Uterus (tissue), 4 donors: ENCODE results near the gene SLIT3. TPM values are rescaled to one million over a fixed set of nuclear protein-coding genes. Genes with fewer than 3 reads are reported as not detected.

Source experiments
- DNase-seq, 2 donors: peaks; one replicate each; pipeline ENCODE4 v3.0.0-alpha.2; 2019 to 2020
- H3K27ac ChIP-seq, 2 donors: fragments of 200-600 bp; sonication (generic); 1 replicate in 1 of 2; 2 replicates in 1 of 2; pipeline ENCODE4 v1.5.1; 2016 to 2018
- H3K27me3 ChIP-seq, 2 donors: fragments of 200-600 bp; sonication (generic); one replicate each; pipeline ENCODE4 v1.5.1; 2018 to 2019; ENCODE audit warnings: control low read depth in 1 of 2
- H3K36me3 ChIP-seq, 2 donors: fragments of 200-600 bp; sonication (generic); one replicate each; pipeline ENCODE4 v1.5.1; 2019; ENCODE audit warnings: control low read depth in 1 of 2
- H3K4me1 ChIP-seq, 2 donors: fragments of 200-600 bp; sonication (generic); one replicate each; pipeline ENCODE4 v1.5.1; 2018 to 2019; ENCODE audit warnings: control low read depth in 1 of 2
- H3K4me3 ChIP-seq, 2 donors: fragments of 200-600 bp; sonication (generic); 1 replicate in 1 of 2; 2 replicates in 1 of 2; pipeline ENCODE4 v1.5.1; 2018 to 2019; ENCODE audit warnings: mild to moderate bottlenecking in 1 of 2
- H3K9me3 ChIP-seq, 2 donors: fragments of 200-600 bp; sonication (generic); one replicate each; pipeline ENCODE4 v1.5.1; 2019; ENCODE audit warnings: control low read depth in 1 of 2
- CTCF ChIP-seq, 4 experiments: fragments of 200-600 bp in 2 of 4; fragments of 450-650 bp in 2 of 4; sonication (generic) in 2 of 4; IDR thresholded peaks; one replicate each; pipeline ENCODE4 v1.5.1; 2016 to 2019; ENCODE audit warnings: antibody characterized with exemption in 4 of 4, mild to moderate bottlenecking in 2 of 4, moderate library complexity in 1 of 4
- POLR2A ChIP-seq, 2 donors: fragments of 450-650 bp; IDR thresholded peaks; one replicate each; pipeline ENCODE4 v1.6.1; 2016; ENCODE audit warnings: antibody characterized with exemption in 2 of 2, mild to moderate bottlenecking in 1 of 2, moderate library complexity in 1 of 2
- intact Hi-C: fragments of 100-400 bp; cut with DNase I; formaldehyde crosslinking; loops from one replicate; pipeline ENCODE4 v1.15.1; 2023; ENCODE audit warnings: low total_unique reads
- total RNA-seq, 4 donors: library from RNA; depleted of rRNA in 3 of 4; stranded (reverse); fragments of >200 nt in 3 of 4; gene quantifications; one replicate each; pipeline versions ENCODE4 v1.1.0 to v1.2.4, GENCODE V29; 2014 to 2023
- donor health status: DM: yes; HTN: yes; CAD: no.

SLIT3 gene
- total RNA-seq, 4 donors from 2014 or later: 9.4 to 62.2 (median 28.1) TPM

- no peak for DNase-seq
- intact Hi-C loops: no loop called here
- no peaks in the 10 kb centered on the region for H3K4me1 ChIP-seq
- no peak overlapping the region for H3K27ac ChIP-seq
- H3K27me3 ChIP-seq: no peaks in the 10 kb centered on the region
- no peak for TF ChIP-seq CTCF (IDR thresholded peaks at IDR 0.05)
- TF ChIP-seq POLR2A (IDR thresholded peaks at IDR 0.05): no peak
- H3K36me3 ChIP-seq: no peaks in the 10 kb centered on the region
- H3K9me3 ChIP-seq: no peaks in the 10 kb centered on the region
- H3K4me3 ChIP-seq: no peak overlapping the region
These were observed 408.2 kb downstream of the SLIT3 start for GRCh38 chr5:168892618-168893186.

- no peaks in the 10 kb centered on the region for H3K4me1 ChIP-seq
- no peaks in the 10 kb centered on the region for H3K36me3 ChIP-seq
- H3K27me3 ChIP-seq: no peaks in the 10 kb centered on the region
- intact Hi-C loops: no loop called here
- H3K4me3 ChIP-seq: no peak overlapping the region
- H3K9me3 ChIP-seq: no peaks in the 10 kb centered on the region
- DNase-seq: no peak
- no peak for TF ChIP-seq CTCF (IDR thresholded peaks at IDR 0.05)
- no peak overlapping the region for H3K27ac ChIP-seq
These were observed 409.8 kb downstream of the SLIT3 start for GRCh38 chr5:168890816-168891812.

GRCh38 chr5:168889039-168889438 is 411.9 kb downstream of the SLIT3 start:
- intact Hi-C loops: no loop called here
- TF ChIP-seq POLR2A (IDR thresholded peaks at IDR 0.05) (no peak), CTCF (IDR thresholded peaks at IDR 0.05) (no peak)
- no peaks in the 10 kb centered on the region for H3K9me3 ChIP-seq
- H3K27ac ChIP-seq: no peak overlapping the region
- no peaks in the 10 kb centered on the region for H3K27me3 ChIP-seq
- H3K4me1 ChIP-seq: no peaks in the 10 kb centered on the region
- H3K4me3 ChIP-seq: no peak overlapping the region
- no peak for DNase-seq
- H3K36me3 ChIP-seq: no peaks in the 10 kb centered on the region

GRCh38 chr5:168887931-168888330 is 413.0 kb downstream of the SLIT3 start:
- no peak for TF ChIP-seq POLR2A (IDR thresholded peaks at IDR 0.05)
- TF ChIP-seq CTCF (IDR thresholded peaks at IDR 0.05): no peak
- intact Hi-C loops: no loop called here
- H3K27ac ChIP-seq: no peak overlapping the region

GRCh38 chr5:168886157-168886556 is 414.8 kb downstream of the SLIT3 start:
- no peaks in the 10 kb centered on the region for H3K36me3 ChIP-seq
- no peaks in the 10 kb centered on the region for H3K4me1 ChIP-seq
- no peak overlapping the region for H3K27ac ChIP-seq
- H3K4me3 ChIP-seq: no peak overlapping the region
- DNase-seq: no peak
- intact Hi-C loops: no loop called here
- TF ChIP-seq CTCF (IDR thresholded peaks at IDR 0.05) (no peak), POLR2A (IDR thresholded peaks at IDR 0.05) (no peak)
- H3K27me3 ChIP-seq: no peaks in the 10 kb centered on the region
- no peaks in the 10 kb centered on the region for H3K9me3 ChIP-seq

More at GRCh38 chr5:168887931-168888330, 413.0 kb downstream of the SLIT3 start:
- no peak for DNase-seq
- Histone ChIP-seq H3K9me3 (no peaks in the 10 kb centered on the region), H3K4me3 (no peak overlapping the region), H3K36me3 (no peaks in the 10 kb centered on the region), H3K4me1 (no peaks in the 10 kb centered on the region), H3K27me3 (no peaks in the 10 kb centered on the region)
